ENCODE results near the gene SNORC. TPM values are rescaled to one million over a fixed set of nuclear protein-coding genes. Genes with fewer than 3 reads are reported as not detected.

Gene SNORC
- total RNA-seq, 4 donors from 2014 or later, result 0.24 to 0.79 (median 0.40) TPM

DNA sequence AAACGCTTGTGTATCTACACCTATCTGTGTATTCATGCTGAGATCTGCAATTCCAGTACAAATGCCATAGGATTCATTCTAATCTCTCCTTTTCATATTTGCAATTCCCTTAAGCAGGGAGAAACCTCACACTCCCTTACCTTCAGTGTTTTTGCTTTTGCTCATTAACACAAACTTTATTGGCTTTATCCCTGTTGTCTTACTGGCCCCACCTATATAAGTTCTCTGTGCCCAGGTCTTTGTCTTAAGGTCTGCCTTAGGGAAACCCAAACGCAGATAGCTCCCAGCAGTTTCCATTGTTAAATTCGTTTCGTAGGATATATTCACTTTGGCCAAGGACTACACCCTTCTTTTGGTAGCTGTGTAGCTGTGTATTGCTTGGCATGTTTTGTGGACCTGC, 4.0 kb upstream of the SNORC start:
- DNase-seq (ENCODE audit: low spot score), result no peak
- TF ChIP-seq, protein P1, sequence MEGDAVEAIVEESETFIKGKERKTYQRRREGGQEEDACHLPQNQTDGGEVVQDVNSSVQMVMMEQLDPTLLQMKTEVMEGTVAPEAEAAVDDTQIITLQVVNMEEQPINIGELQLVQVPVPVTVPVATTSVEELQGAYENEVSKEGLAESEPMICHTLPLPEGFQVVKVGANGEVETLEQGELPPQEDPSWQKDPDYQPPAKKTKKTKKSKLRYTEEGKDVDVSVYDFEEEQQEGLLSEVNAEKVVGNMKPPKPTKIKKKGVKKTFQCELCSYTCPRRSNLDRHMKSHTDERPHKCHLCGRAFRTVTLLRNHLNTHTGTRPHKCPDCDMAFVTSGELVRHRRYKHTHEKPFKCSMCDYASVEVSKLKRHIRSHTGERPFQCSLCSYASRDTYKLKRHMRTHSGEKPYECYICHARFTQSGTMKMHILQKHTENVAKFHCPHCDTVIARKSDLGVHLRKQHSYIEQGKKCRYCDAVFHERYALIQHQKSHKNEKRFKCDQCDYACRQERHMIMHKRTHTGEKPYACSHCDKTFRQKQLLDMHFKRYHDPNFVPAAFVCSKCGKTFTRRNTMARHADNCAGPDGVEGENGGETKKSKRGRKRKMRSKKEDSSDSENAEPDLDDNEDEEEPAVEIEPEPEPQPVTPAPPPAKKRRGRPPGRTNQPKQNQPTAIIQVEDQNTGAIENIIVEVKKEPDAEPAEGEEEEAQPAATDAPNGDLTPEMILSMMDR (IDR thresholded peaks at IDR 0.05), result no peak
- no peak for ATAC-seq (ENCODE audit: low FRiP score)

DNA sequence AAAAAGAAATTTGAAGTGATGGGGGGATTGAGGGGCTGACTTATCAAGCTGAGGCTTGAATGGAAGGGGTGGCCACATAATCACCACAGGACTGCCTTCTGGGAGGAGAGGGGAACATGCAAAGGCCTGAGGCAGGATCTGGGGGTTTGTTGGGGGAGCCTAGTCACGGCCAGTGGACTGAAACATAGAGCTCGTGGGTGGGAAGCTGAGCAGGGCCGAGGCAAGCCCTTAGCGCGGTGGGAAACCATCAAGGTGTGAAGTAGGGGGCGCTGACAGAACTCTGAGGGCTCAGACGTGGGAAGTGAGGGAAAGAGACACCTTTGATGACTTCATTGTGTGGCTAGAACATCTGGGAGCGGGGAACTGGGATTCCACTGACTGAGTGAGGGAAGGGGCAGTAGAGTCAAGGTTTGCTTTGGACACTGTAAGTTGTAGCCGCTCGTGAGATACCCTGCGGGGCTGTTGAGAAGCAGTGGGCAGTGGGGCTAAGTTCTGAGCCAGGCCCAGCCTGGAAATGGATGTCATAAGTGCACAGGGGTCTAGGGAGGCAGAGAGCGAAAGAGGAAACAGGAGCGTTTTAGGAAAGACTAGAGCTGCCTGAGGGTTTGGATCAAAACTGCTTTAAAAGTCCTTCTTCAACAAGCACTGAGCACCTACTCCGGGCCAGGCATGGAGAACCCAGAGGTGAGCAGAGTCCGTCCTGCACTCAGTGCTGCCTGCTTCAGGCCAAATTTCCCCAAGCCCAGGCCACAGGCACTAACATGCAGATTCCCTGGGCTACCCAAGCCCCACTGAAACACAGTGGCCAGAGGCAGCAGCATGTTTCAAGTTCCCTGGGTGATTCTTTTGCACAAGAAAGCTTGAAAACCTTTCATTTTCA, 686 bp upstream of the SNORC start:
- no peak for ATAC-seq (ENCODE audit: low FRiP score)
- no peak for DNase-seq (ENCODE audit: low spot score)
- TF ChIP-seq, protein P1 (IDR thresholded peaks at IDR 0.05), result no peak

DNA sequence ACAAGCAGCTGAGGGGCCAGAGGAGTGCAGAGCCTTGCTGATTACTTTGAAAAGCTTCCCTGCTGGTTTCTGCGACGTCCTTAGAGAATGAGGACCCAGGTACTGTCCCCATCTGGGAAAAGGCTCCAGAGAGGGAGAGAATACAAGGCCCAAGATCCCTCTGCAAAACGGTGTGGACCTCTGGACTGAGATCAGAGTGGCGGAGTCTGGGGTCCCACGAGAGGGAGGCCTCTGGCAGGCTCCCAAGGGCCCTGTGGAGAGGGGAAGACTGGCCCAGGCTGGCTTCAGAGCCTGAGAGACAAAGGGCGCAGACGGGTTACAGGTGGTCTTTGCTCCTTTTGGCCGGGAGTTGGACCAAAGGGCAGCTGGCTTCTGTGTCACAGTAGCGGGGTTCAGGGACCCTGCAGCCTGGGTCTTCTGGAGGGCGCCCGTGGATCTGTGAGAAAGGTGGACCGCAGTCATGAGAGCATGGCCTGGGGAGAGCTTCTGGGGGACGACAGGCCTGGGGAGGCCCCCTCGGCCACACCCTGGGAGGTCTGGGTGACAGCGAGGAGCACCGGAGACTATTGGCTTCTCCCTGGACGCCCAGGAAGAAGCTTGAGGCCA, 805 bp downstream of the SNORC start:
- DNase-seq (ENCODE audit: low spot score) (no peak), ATAC-seq (ENCODE audit: low FRiP score) (no peak)
- TF ChIP-seq, protein P1 (IDR thresholded peaks at IDR 0.05), result no peak

DNA sequence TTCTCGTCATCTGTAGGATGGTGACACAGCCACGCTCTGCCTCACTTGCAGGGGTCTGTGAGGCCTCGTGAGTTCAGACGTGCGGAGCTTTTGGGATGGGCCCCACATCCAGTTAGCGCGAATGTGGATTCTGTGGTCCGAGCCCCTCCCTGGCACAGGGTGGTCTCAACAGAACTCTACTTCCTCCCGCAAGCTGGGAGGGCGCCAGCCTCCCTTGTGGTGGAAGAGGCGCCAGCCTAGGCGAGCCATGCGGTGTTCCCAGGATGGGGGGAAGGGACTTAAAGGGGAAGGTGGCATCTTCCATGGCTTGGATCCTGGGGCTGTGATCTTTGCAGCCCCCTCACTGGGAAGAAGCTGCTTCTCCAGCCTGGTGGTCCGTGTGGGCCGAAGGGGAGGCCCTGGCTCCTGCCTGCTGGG, 1.4 kb downstream of the SNORC start:
- TF ChIP-seq, protein P1 (IDR thresholded peaks at IDR 0.05), result no peak
- no peak for DNase-seq (ENCODE audit: low spot score)
- no peak for ATAC-seq (ENCODE audit: low FRiP score)

DNA sequence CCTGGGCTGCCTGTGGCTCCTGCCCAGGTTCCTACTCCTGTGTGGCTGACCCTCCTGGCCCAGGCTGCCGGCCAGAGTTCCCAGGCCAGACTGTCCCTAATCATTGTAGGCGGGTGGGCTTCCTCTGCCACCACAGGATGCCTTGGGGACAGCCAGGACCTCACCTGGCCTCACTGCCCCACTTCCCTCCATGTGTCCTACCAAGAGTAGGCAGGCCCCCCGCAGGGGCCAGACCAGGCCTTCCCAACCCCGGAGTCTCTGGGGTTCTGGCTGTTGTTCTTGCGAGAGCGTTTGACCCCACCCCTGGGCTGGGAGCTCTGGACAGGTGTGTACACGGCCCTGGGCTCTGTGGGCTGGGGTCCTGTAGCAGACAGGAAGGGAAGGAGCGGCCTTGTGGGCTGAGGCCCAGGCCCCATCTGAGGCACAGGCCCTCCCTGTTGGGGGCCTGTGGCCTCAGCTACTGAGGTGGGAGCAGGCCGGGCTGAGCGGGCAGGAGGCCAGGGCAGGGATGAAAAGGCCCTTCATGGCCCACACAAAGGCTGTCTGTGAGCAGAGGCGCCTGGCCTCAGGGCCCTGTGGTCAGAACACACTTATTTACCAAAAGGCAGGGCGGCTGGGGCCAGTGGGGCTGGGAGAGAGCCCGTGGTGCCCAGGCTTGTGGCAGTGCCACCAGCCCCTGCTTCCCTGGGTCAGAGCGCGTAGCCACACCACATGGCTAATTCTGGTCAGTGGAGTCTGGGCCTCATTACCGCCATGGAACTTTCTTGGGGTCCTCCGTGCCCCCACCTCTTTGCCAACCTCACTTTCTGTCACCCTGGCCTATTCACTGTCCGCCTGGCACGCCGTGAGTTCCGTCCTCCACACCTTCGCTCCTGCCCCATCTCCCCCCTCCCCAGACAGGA, 2.0 kb downstream of the SNORC start:
- TF ChIP-seq, protein P1 (IDR thresholded peaks at IDR 0.05), result no peak
- DNase-seq (ENCODE audit: low spot score) (no peak), ATAC-seq (ENCODE audit: low FRiP score) (no peak)

DNA sequence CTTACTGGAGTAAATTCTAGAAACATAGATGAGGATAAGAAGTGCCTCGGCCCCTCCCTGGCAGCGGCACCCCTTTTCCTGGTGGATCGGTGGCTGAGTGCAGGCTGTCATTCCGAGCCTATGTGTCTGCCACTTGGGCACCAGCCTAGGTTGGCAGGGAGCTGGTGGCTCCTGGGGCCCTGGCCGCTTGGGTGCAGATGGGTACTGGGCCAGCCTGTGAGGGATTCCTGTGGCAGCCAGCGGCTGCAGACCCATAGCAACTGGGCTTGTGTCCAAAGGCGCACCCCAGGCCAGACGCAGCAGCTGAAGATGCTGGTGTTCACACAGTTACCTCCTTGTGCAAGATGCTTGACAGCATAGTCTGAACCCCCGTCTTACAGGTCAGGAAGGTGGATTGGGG, 2.8 kb downstream of the SNORC start:
- TF ChIP-seq, protein P1 (IDR thresholded peaks at IDR 0.05), result no peak
- ATAC-seq (ENCODE audit: low FRiP score) (no peak), DNase-seq (ENCODE audit: low spot score) (no peak)
